AG08395 (cell line): Measurements from ENCODE around the gene ZFAND3.
"Not testable (repeated sequence)": the region's sequence is repeated elsewhere in the genome, so short reads cannot be mapped to it uniquely, and the experiment has no call there.

ENCODE experiments used
- DNase-seq: peaks from one replicate; pipeline ENCODE4 v3.0.0; 2012; ENCODE audit warnings: mixed read lengths, low spot score

ZFAND3 gene

GRCh38 chr6:37972994-37973757, 153.6 kb downstream of the ZFAND3 start:
- DNase-seq = no peak

- DNase-seq = no peak
Measured at GRCh38 chr6:37974381-37974780, 154.9 kb downstream of the ZFAND3 start.

DNA sequence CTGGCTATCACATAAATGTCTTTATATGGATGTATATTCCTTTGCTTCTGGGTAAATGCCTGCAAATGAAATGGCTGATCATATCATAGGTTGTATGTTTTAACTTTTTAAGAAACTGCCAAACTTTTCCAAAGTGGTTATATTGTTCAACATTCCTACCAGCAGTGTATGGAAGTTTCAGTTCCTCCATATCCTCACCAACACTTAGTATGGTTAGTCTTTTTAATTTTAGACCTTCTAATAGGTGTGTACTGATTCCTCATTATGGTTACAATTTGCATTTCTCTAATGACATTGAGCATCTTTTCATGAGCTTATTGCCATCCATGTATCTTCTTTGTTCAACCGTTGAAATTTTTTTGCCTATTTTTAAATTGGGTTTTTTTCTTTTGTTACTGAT, 155.4 kb downstream of the ZFAND3 start:
- no peak for DNase-seq

GRCh38 chr6:37977715-37978114, 158.2 kb downstream of the ZFAND3 start:
- DNase-seq = no peak

DNA sequence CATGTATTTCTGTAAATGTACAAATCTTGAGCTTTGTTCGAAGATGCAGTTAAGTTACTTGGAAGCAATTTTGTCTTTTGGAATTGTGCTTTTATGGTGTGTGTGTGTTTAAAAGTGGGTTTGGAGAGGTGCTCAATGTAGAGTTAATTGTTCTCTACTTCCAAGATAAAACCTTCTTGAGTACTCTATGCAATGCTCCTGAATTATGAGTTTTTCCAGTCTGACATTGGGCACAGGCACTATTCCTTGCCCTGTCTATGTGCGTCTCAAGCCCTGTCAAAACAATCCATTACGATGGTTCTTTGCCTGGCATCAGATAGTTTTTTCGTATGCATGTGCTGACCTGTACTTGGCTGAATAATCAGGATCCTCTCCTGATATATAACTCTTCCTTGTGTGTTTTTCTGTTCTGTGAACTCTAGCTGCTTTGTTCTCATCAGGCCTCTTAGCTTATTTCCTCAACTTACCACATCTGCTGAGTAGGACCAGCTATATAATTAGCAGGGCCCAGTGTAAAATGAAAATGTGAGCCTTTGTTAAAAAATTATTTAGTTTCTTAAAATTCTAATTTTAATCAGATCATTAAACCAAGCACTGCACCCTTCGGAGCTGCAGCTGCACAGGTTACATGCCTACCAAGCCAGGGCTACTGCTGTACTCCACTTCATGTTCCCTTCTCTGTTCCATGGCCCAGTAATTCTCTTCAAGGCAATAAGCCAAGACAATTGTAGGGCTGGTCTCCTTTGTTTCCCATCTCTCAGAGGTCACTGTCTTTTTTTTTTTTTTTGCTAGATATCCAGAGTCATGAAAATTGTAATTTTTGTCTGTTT, 160.1 kb downstream of the ZFAND3 start:
- DNase-seq = no peak

DNA sequence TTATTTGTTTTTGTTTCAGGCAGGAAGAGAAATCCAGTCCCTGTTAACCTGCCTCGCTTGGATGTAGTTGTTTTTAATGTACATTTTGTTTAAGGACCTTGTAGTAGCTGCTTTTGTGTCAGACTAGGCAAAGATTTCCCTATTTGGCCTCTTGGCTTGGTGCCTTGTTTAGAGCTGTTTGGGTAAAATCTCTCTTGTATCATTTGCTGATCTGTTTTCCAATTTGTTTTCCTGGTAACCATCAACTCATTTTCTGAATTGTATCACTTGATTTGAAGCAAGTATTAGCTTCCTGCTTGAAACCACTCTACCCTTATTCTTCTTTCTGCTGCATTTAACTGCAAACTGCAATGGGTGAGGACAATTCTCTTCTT, 160.7 kb downstream of the ZFAND3 start:
- no peak for DNase-seq

DNA sequence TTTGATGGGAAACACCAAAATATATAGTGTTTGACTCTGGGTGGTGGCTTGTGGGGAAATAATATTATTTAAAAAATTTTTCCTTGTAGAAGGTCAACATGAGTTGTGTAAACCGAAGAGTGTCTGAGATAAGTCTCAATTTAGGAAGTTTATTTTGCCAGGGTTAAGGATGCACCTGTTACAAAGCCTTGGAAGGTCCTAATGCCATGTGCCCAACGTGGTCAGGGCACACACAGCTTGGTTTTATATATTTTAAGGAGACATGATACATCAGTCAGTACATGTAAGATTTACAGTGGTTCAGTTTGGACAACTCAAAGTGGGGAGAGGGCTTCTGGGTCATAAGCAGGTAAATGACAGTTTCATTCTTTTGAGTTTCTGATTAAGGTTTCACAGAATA, 162.1 kb downstream of the ZFAND3 start:
- DNase-seq = no peak

- no peak for DNase-seq
Measured at GRCh38 chr6:37982317-37982716, 162.8 kb downstream of the ZFAND3 start.

DNA sequence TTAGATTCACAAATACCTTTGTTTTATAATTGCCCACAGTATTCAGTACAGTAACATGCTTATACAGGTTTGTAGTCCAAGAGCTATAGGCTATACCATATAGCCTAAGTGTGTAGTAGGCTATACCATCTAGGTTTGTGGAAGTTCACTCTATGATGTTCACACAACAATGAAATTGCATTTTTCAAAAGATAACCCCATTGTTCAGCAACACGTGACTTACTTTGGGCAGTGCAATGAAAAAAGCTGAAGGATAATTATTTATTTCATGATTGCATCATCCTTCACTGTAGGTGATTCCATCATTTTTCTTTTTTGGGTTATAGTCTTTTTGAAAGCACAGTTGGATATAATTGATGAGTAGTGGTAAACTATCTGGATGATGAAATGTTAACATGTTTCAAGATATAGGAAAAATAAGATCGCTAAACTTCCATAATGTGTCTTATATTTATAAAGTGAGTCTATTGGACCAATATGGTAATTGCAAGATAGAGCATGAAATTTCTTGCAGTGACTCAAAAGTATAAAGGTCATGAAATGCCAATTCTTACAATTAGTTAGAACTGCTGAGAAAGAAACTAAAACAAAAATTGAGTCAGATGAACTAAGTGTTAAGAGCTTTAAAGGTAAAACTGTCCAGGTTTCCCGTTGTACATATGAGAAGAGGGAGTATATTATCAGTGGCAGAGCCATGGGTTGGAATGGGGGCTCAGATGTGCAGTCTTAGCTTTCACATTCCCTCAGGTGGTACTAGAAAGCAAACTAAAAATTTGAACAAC, 164.4 kb downstream of the ZFAND3 start:
- DNase-seq = no peak

DNA sequence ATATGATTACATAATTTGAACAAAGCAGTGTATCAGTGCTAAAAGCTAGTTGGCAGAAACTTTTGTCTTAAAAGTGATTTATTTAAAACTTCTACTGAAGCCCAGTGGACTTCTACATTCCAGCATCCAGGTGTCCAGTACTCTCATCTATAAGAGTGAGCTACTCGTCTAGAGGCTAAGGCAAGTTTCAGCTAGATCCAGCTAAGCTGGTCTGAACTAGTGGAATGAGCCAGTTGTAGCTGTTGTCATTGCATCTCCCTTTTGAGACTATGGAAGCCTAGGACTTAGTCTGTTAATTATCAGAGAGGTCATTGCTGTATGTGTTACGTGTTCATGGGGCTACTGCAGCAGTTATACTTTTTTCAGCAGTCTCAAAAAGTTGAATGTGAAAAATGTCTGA, 165.1 kb downstream of the ZFAND3 start:
- no peak for DNase-seq

- DNase-seq = no peak
Measured at GRCh38 chr6:37985355-37985754, 165.8 kb downstream of the ZFAND3 start.

DNA sequence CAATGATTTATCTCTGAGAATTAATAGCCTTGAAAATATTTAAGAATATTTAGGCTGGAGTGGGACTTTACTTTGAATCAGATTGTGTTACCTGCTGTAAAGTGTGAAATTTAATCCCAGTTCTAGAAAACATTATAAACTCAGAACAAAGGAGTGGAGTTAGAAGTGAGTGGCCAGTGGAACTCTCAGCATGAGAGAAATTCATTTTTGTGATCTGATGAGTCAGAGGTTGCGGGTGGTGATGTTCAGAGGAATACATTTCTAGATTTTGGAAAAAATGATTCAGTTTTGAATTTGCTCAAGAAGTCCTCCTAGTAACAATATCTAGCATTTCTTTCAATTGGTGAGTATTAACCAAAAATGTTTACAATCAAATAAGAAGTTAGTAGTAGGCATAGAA, 167.5 kb downstream of the ZFAND3 start:
- peak; percentile 72 for DNase-seq

DNA sequence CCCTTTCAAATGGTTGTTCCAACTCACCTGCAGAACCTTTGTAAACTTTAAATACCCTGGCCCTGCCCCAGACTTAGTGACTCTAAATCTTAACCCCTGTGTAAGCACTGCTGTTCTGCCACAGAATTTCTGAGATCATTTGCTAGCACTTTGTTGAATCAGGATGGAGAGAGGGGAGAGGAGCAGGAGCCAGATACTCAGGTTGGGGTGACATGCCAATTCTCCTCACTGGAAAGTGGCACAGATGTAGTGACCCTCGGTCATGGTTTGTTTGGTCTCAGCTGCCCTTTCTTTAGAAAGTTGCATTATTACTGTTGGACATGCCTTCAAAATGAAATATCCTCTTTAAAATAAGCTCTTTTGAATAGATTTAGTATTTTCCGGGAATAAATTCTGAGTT, 168.0 kb downstream of the ZFAND3 start:
- DNase-seq = no peak

DNA sequence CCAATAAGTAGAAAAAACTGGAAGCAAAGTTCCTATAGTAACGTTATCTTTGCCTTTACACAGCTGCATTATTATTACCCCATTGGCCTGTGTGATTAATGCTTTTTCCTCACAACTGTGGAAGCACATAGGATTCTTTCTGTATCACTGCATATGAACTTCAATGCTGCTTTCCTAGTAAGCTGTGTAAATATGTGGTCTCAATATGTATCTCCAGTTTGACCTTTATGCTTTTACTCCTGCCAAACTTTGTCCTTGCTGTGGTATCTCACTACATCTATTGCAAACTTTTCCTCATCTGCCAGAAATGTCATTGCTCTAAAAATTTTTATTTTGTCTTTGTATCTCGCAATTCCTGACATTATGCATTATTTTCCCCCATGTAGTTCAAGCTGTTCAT, 168.6 kb downstream of the ZFAND3 start:
- no peak for DNase-seq

GRCh38 chr6:37988696-37989095, 169.2 kb downstream of the ZFAND3 start:
- peak; percentile 20 for DNase-seq

- DNase-seq = peak; percentile 82
Measured at GRCh38 chr6:37990762-37991525, 171.4 kb downstream of the ZFAND3 start.

DNA sequence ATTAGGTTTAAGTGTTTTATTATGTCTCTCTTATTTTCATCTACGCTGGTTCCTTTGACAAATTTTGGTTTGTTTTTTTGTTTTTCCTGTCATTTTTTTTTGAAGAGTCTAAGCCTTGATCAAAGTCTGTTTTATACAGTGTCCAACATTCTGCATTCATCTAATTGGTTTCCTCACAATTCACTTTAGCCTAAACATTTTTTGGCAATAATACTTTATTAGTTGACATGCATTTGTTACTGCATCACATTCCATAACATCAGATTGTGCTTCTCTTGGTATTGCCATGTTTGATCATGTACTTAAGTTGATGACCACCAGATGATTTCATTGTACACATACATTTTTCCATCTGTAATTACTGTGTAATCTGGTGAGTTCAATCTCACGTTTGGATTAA, 173.2 kb downstream of the ZFAND3 start:
- no peak for DNase-seq

DNA sequence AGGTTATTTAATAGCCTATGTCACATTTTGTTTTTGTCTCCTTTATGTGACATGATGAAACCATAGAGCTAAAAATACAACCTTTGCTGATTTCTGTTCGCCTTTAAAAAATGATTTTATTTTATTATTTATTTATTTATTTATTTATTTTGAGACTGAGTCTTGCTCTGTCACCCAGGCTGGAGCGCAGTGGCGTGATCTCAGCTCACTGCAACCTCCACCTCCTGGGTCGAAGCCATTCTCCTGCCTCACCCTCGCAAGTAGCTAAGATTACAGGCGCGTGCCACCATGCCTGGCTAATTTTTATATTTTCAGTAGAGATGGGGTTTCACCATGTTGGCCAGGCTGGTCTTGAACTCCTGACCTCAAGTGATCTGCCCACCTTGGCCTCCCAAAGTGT, 173.7 kb downstream of the ZFAND3 start:
- not testable (repeated sequence) for DNase-seq

DNA sequence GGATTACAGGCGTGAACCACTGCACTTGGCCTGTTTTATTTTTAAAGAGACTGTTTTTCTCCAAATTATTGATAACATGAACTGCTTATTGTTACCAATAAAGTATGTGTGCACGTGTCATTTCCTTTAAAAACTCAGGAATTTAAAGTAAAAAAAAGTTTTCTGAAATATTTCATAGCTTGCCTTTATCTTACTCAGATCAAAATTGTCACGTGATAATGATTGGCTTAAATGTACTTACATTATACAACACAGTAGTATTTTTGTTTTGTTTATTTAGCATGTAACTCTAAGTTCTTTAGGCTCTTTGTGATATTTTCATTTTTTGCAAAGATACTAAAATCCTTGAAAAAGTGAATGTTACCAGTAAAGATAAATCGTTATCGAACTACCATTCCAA, 174.1 kb downstream of the ZFAND3 start:
- no peak for DNase-seq

- peak; percentile 46 for DNase-seq
Measured at GRCh38 chr6:37994223-37994622, 174.7 kb downstream of the ZFAND3 start.

- no peak for DNase-seq
Measured at GRCh38 chr6:37998366-37998765, 178.8 kb downstream of the ZFAND3 start.

DNA sequence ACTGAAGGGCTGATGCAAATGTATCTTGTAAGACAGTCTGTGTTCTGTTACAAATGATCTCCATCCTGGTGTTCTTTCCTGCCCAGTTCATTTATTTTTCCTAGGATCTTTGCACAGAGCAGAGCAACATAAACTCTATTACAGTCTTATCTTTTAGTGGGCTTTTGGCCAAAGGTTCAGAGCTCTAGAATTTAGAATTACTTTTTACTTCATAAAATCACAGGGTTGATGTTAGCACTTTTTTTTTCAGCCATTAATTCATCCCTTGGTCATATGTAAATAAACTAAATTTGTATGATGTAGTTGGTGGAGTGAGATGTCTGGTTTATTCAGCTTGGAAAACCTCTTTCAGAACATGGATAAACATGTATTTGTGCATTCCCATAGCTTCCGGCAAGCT, 181.9 kb downstream of the ZFAND3 start:
- DNase-seq = no peak
